Kidney tubule cell (primary cell): ENCODE results near the gene NATD1.

Experiments used
- DNase-seq: peaks from one replicate; pipeline ENCODE4 v3.0.0-alpha.2; 2018; ENCODE audit warnings: low spot score

NATD1 gene

DNA sequence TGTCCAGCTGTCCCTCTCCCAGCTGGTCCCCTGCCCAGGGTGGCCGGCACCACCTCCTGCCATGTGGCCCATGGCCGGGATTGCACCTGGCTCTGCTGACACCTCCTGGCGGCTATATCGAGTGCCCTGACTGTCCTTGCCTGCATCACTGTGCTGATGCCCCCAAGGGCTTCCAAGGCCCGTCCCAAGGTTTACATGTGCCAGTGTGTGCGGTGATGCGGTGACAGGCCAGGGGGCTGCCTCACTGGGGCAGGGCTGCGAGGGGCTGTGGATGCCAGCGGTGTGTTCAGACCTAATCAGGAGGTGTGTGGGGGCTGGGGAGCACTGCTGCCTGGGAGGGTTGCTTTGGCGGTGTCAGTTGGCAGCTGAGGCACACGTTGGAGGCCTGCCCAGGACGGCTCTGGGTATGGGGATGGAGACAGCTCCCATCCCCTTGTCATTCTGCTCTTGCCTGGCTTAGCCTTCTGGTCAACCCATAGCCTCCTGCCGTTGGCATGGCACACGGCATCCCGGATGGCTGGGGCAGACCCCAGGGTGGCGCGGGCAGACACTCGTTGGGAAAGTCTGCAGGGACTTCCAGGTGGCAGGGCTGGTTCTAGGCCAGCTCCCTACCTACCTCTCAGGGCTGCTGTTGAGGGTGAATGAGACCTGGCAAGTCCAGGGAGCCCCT lies 36.8 kb upstream of the NATD1 start:
- DNase-seq = no peak

DNA sequence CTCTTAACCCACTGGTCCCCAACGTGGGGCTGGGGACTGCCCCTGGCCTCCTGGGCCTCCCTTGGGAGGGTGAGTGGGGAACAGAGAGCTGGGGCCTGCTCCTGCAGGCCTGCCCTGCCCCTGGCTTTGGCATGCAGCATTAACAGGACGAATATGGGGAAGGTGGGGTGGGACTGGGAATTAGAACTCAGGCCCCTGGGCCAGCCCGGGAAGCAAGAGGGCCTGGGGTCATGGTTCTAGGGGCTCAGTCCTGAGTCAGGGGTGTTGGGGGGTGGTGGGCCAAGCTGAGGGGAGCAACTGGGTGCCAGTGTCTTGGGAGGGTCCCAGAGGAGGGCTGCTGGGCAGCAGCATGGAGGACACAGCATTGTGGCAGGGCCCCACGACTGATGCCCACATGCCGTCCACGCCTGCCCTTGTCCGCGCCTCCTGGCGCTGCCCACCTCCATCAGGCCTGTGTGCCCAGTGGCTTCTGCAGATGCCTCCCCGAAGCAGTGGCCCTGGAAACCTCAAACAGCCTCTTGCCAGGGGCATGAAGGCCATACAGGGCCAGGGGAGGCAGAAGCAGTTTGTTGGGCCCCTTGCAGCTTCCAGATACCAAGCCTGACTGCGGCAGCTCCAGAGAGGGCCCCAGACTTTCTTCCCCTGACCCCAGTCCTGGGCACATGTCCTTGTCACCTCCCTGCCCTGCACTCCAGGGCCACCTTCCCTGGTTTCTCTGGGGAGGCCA lies 36.1 kb upstream of the NATD1 start:
- DNase-seq = no peak

DNA sequence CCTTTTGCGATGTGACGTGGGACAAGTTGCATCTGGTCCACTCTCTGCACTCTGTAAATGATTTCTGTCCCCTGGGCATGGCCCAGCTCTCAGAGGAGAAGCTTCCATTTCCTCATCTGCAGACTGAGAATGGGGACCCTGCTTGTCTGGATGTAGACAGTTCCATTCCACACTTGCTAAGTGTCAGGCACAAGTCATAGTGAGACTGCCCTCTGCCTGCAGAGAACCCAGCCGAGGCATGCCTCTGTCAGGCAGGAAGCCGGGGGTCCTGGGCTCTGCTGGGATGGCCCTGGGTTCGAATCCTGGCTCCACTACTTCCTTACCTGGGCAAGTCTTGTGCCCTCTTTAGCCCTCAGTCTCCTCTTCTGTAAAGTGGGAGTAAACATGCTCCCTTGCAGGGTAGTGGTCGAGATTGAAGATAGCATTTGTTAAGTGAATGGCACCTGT lies 35.4 kb upstream of the NATD1 start:
- peak; percentile 66 for DNase-seq

DNA sequence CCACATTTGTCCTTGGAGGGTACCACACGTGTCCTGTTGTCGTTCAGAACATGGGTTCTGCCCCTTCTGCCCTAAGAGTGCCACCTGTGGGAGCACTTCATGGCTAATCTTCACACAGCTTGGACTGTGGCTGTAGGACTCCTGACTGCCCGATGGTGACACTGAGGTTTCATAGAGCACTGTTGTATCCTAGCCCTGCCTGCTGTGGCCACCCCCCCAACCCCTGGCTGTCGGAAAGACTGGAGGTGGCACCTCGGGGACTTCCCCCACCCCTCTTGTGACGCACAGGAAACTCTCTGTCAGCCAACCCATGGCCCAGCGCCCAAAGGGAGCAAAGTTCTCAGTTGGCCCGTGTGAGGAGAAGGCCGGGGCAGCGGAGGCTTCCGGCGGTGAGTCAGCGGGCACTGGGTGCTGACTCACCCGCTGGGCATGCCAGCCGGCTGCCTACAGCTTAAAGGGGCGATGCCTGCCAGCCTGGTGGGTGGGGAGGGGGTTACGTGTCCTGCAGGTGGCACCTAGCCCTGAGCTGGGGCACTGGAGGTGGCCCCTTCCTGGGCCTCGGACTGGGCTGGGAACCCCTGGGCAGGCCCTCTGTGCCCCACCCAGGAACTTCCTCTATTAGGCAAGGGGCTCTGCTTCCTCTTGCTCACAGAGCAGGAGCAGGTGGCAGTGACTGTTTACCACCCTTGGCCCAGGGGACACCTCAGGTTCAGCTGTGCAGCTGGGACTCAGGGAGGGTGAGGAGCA lies 34.7 kb upstream of the NATD1 start:
- DNase-seq = peak; percentile 99

DNA sequence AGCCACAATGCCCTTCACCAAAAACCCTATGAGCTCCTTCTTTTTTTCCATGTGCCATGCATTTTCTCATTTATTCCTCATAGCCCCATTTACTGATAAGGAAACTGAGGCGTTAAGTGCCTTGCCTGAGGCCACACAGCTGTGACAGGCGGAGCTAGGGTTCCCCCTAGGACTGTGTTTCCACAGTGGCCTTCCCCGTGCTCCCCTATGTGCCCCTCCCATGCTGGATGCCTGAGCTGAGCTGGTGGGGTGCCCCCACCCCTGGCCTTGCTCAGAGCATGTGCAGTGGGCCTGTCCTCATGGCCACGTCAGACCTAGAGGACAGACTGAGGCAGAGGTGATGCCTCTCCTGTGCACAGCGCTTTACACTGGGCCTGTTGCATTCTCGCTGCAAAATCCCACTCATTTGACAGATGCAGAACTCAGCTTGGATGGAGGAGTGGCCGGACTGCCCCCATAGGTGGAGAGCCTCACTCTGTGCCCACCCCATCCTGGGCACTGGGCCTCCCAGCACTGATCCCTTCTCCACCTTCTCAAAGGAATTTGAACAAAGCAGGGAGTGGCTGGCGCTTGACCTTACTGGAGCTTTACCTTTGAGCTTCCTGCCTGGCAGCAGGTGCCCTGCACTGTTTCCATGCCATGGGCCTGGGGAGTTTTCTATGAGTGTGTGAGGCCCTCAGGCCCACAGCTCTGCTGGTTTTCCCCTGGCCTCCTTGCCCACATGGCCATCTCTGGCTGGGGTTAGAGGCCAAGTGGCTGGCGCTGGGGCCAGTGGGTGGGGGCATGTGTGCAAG lies 33.9 kb upstream of the NATD1 start:
- peak; percentile 56 for DNase-seq

DNA sequence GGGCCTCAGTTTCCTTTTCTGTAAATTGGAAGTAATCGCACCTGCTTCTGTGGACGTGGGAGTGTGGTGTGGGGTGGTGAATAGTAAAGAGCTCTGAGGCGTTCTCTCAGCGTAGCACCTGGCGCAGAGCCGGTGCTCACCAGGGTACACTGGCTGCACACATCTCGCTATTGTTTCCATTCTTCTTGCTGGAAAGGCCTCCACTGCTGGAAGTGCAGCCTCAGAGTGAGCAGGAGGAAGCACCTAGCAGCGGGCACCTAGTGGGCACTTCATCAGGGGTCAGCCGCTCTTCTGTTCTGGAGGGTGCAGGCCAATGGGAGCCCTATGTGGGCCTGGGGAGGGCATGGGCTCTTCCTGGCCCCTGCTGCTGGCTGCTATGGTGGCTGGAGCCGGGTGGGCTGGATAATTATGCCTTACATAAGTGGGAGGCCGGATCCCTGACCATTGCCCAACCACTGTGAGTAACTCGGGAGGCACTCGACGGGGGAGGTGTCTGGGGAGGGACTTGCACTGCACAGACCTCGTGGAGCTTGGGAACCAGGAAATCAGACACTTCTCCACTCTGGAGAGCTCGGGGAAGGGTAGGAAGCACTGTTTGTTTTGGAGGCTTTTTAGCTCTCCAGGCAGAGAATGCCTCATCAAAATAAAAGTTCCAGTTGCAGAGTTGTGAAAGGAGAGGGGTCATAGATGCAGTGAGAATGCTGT lies 33.0 kb upstream of the NATD1 start:
- DNase-seq = peak; percentile 96

DNA sequence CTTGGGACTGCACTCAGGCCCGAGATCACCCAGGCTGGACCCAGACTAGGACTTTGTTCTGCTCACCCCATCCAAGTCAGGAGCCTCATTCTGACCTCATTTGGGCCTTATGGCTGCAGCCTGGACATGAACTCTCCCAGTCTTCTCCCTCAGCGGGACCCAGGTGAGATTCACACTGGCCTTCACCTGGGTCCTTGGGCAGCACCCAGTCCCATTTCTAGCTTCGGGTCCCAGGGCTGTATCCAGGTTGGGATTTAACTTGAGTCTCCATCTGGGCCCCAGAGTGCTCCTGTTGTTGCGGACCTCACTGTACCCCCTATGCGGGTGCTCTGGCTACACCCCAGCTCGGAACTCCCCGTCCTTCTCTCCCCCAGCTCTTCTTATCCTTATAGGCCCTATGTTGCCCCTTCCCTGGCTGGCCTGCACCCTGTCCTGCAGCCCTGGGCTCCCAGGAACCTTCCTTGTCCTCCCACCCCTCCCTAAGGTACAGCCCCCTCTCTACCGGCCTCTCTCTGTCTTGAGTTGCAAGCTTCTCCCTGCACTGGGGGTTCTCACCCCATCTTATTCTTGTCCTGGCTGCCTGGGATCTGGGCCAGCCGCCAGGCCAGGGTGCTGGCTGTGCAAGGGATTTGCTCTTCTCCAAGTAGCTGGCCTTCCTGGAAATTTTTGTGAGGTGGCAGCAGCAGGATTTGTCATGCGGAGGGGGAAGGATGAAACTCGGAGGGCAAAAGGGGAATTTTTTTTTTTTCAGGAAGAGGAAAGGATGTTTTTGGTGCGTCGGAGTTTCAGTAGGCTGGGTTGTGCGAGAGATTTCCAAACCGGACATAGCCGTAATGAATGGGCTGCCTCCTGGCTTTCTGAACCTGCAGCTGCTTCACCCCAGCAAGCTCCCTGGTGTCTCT lies 32.2 kb upstream of the NATD1 start:
- peak; percentile 80 for DNase-seq

DNA sequence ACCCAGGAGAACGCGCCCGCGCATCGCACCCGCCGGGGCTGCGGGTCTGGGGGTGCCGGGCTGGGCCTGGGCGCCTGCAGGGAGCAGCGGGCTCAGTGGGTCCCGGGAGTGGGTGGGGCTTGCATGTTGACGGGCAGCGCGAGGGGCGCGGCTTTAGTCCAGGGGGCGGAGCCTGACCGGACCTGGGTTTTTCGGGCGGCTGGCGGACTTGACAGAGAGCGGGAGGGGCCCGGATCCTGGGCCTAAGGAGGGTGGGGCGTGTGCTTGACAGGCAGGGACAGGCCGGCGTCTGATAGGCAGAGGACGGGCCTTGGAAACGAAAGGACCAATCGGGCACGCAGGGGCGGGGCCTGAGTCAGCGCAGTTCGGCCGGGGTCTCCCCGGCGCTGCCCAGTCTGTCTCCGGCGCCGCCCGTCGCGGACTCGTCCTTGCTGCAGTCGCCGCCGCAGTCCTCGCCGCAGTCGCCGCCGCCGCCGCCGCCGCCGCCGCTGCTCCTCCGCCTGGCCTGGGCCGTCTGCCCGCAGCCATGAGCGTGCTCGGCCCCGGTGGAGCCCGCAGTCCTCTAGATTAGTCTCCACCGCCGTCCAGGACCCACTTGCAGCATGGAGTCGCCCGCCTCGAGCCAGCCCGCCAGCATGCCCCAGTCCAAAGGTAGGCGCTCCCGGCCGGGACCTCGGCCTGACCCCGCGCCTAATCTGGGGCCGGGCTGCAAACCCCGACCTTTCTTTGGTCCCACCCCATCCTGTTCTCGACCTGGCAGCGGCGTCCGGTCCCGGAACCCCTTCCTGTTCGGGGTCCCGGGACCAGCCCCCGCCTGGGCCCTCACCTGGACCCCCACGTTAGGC lies 31.3 kb upstream of the NATD1 start, which contains the start of gene MAP2K3:
Gene MAP2K3, plus strand, starts transcription at position 393 of the 845 bp plus-strand sequence. Its CDS starts 210 bp downstream, at position 603.
- DNase-seq = peak; percentile 99

DNA sequence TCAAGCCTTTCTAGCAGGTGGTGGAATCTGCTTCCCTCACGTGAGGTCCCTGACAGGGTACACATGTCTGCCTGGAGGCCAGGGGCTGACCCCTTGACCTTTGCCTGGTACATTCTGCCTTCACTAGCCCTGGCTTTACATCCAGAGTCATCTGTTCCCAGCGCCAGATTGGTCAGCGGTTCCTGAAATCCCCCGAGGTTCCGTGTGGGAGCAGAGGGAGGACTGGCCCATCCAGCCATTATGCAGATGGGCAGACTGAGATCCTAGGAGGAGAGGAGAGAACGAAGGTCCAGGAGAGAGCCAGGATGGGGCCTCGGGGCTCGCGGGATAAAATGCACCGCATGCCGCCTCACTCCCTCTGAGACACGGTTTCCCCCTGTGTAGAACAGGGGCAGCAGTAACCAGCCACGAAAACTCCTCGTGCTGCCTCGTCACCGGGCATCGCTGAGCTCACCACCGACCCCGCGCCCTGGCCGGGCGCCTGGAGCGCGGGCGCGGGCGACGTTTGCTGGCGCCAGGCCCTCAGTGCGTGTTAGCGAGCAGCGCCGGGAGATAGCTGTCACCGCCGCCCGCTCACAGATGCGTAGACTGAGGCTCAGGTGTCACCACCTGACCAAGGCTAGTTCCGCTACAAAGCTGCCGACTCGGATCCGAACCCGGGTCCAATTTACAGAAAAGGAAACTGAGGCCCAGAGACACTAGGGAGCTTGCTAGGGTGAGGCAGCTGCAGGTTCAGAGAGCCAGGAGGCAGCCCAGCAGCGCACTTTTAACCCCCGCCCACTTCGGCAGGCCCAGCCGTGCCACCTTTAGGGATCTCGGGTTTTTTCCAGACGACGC lies 30.5 kb upstream of the NATD1 start:
- peak; percentile 54 for DNase-seq

DNA sequence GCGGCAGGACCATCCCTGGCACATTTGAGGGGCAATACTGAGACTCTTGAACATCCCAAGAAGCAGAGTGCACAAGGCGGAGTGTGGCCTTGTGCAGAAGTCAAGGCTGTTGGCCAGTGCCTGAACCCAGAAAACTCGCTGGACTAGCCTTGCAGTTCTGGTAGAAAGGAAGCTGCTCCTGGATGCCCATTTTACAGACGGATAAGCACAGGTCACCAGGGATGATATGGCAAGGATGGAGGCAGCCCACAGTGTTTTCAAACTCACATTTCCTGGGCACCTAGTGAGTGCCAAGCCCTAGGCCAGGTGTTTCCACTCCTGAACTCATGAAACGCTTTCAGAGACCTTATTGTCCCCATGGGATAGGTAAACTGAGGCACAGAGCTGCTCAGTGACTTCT lies 29.6 kb upstream of the NATD1 start:
- DNase-seq = no peak

DNA sequence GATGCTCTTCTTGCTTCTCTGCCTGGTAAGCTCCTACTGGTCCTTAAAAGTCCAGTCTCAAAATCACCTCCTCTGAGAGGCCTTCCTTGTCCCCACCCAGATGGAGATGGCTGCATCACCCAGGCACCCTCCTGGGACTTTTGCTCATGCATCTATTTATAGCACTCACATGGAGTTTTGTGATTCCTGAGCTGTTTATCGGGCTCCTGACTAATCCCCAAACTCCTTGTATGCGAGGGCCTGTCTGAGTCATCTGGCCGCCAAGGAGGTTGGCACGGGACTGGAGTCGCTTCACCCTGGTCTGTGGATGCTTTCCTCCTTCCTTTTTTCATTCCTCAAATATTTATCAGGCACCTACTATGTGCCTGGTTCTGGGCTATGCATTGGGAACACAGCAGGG lies 29.0 kb upstream of the NATD1 start:
- DNase-seq = peak; percentile 97

DNA sequence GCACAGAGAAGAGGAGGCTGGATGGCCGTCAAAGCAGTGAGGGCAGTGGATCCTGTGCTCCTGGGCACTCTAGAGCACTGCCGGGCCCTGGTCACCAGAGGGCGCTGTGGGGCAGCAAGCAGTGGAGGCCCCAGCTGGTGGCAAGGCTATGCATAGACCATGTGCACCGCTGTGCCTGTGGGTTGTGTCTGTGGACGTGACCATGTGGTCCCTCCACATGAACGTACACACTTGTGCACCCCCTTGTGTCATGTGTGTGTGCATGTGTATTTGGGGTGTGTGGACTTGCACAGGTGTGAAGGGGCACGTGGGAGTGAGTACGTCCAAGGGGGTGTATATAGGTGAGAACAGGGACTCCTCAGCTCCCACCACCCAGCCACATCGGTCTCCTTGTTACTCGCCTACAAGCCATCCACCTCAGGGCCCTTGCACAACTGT lies 26.9 kb upstream of the NATD1 start:
- peak; percentile 79 for DNase-seq

DNA sequence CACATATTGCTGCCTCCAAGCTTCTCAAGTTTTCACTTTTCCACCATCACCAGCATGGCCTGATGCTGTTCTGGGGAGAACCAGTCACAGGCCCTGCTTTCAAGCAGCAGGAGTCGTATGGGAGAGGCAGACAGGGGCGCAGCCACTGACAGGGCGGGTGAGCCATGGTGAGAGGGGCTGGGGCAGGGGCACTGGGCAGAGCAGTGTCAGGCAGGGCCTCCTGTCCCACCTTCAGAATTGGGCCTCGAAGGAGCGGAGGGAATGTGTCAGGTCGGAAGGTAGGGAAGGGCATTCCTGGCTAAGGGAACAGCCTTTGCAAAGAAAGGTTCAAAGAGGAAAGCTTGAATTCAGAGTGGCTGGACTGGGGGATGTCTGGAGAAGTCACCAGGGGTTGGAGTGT lies 26.4 kb upstream of the NATD1 start:
- DNase-seq = no peak

DNA sequence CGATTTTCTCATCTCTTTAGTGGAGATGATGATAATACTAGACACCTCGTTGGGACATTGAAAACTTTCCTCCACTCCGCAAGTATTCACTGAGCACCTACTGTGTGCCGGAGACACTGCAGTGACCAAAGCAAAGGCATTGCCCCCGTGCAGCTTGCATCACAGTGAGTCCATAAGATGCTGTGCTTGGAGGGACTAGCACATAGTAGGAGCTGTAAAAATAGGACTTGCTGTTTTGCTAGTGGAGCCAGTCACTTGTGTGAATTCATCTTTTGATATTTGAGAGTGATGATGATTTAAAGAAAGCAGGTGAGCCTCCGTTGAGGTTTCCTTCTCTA lies 26.0 kb upstream of the NATD1 start:
- DNase-seq = no peak

DNA sequence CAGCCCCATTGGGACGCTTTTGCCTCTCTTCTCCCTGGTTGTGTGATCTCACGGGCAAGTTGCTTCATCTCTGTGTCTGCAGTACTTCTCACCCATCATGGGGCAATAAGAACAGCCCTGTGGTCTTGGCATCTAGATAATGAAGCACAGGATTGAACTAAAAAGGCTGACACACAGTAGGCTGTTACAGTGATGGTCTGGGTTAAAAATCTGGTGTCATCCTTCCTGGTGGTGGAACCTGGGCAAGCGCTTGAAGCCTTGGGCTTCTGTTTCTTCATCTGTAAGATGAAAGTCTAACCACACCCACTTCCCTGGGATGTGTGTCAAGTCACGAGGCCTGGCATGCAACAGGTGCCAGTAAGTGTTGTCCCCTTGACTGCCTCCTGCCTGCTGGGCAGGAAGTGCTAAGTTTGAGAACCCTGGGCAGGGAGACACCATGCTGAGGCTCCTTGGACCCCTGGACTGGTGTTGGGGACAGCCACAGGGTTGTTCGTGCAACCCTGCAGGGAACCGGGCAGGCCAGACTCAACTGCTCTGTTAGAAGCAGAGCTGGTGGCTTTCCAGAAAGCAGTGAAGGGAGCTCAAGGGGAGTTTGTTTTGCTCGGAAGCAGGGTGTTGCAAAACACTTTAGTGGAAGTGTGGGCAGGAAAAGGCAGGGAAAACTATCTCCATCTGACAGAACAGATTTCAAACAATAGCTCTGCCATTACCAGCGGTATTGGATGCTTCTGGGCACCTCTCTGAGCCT lies 25.4 kb upstream of the NATD1 start:
- peak; percentile 58 for DNase-seq

DNA sequence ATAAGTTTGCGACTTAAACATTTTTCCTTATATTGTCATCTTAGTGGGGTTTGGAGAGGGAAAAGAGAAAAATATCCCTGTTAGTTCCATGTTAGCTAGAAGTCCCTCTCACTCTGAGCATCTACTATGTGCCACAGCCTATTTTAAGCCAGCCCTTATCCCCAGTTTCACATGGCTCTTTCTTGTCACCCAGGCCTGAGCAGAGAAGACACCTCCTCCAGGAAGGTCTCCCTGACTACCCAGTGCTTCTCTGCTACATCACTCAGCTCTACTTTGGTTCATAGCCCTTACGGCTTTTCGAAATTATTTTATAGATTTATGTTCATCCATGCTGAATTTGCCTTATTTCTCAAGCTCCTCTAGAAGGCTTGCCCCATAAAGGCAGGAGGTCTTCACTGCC lies 24.1 kb upstream of the NATD1 start:
- no peak for DNase-seq

DNA sequence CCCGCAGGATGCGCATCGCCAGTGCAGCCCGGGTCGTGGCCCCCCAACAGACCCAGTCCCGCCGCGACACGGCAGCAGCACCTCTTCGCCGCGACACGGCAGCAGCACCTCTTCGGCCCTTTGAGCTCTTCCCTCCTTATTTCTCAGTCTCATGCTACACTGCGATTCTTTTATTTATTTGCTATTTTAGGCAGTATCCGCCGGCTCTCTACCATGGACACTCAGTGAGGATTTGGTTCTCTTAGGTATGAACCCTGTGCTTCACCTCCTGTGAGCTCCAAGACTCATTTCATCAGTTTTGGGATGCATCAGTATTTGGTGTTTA lies 23.0 kb upstream of the NATD1 start:
- no peak for DNase-seq
